Thyroid gland (tissue), 4 donors: Measurements from ENCODE around the gene PGS1.

Experiments
- CTCF ChIP-seq, 6 experiments: fragments of 200-600 bp in 3 of 6; fragments of 450-650 bp in 3 of 6; sonication (generic) in 3 of 6; IDR thresholded peaks; one replicate each; pipeline ENCODE4 v1.5.1; 2016 to 2019; ENCODE audit warnings: antibody characterized with exemption in 6 of 6, mild to moderate bottlenecking in 2 of 6, inconsistent platforms in 1 of 6, moderate library complexity in 1 of 6
- POLR2A ChIP-seq, 2 donors: fragments of 450-650 bp; IDR thresholded peaks; one replicate each; pipeline ENCODE4 v1.6.1; 2017; ENCODE audit warnings: antibody characterized with exemption in 2 of 2, mild to moderate bottlenecking in 2 of 2, moderate library complexity in 1 of 2

DNA sequence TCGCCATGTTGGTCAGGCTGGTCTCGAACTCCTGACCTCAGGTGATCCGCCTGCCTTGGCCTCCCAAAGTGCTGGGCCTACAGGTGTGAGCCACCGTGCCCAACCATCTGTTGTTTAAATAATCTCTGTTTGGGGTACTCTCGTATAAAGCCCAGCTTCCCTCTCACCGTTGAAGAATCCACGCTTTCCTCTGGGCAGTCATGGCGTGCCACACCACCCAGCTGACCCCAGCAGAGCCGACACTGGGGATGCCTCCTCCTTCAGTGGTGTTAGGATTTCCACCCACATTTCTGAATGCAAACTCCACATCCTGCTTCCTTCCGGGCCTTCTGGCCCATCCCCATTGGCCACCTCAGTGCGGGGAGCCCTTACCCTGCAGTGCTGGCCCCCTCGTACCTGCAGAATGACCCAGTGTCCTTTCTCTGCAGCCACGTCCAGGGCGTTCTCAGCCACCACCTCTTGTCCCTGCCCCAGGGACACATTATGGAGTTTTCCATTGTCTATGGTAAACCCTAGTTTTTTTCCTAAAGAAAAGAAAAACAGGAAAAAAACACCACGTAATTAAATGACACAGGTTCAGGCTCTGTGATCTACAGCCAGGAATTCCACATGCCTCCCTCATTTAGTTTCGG lies 60.4 kb downstream of the PGS1 start:
- TF ChIP-seq CTCF (IDR thresholded peaks at IDR 0.05), result no peak
- TF ChIP-seq POLR2A (IDR thresholded peaks at IDR 0.05), result no peak
